IMR-90 (cell line): ENCODE results near the gene FRMD5. TPM values are rescaled to one million over a fixed set of nuclear protein-coding genes. Genes with fewer than 3 reads are reported as not detected.

Source experiments
- ATAC-seq: fragments of 200-7000 bp; cut with Tn5 transposase; 2 replicates; pipeline ENCODE4 v1.9.1; 2020; ENCODE audit warnings: low read depth, mild to moderate bottlenecking, moderate library complexity
- BruUV-seq: library from RNA; stranded (reverse); fragments of 400-500 nt; replicated peaks from 2 replicates; lab custom pipeline; 2021; lab: Mats Ljungman, UMichigan
- CTCF ChIA-PET: fragments of 300-600 bp; formaldehyde crosslinking; extraction: SDS; loops from one replicate; lab custom pipeline; 2021; ENCODE audit warnings: antibody characterized with exemption; lab: Yijun Ruan, JAX
- POLR2A ChIA-PET: fragments of 300-600 bp; sonication (Branson Sonifier 250); formaldehyde crosslinking; loops from one replicate; lab custom pipeline; 2022; ENCODE audit warnings: antibody characterized with exemption; ENCODE audit not compliant: unreplicated experiment; lab: Charles Lee
- DNase-seq: peaks from one replicate; pipeline ENCODE4 v3.0.0; 2013
- H2AFZ ChIP-seq: replicated peaks from 2 replicates; pipeline ENCODE3; 2013; ENCODE audit warnings: low read length, mild to moderate bottlenecking; ENCODE audit not compliant: poor library complexity
- H2AK5ac ChIP-seq: 2 replicates; pipeline ENCODE4 v1.6.1; 2013; ENCODE audit warnings: low read depth, low read length, inconsistent platforms
- H2AK9ac ChIP-seq: replicated peaks from 2 replicates; pipeline ENCODE3; 2013; ENCODE audit warnings: mild to moderate bottlenecking, low read depth, low read length, moderate library complexity; ENCODE audit not compliant: poor library complexity
- H2BK120ac ChIP-seq: 2 replicates; pipeline ENCODE4 v1.6.1; 2013; ENCODE audit warnings: low read depth, low read length, inconsistent platforms
- H2BK15ac ChIP-seq: 3 replicates; pipeline ENCODE4 v1.6.1; 2013; ENCODE audit warnings: low read depth, low read length, inconsistent platforms
- H2BK20ac ChIP-seq: 2 replicates; pipeline ENCODE4 v1.6.1; 2013; ENCODE audit warnings: low read depth, mild to moderate bottlenecking, inconsistent platforms, low read length, moderate library complexity
- H2BK5ac ChIP-seq: 2 replicates; pipeline ENCODE4 v1.6.1; 2013; ENCODE audit warnings: mild to moderate bottlenecking, low read depth, low read length, inconsistent platforms; ENCODE audit not compliant: poor library complexity, severe bottlenecking
- H3K14ac ChIP-seq: replicated peaks from 2 replicates; pipeline ENCODE4 v1.6.1; 2013; ENCODE audit warnings: low read depth, low read length, inconsistent platforms
- H3K18ac ChIP-seq: 2 replicates; pipeline ENCODE4 v1.6.1; 2013; ENCODE audit warnings: low read depth, low read length, control low read depth
- H3K23ac ChIP-seq: 2 replicates; pipeline ENCODE4 v1.6.1; 2013; ENCODE audit warnings: low read depth, low read length, inconsistent platforms
- H3K27ac ChIP-seq: 2 replicates; pipeline ENCODE4 v1.5.1; 2013; ENCODE audit warnings: mild to moderate bottlenecking, control low read depth, low read length; ENCODE audit not compliant: insufficient read depth
- H3K27me3 ChIP-seq: 2 replicates; pipeline ENCODE4 v1.6.1; 2013; ENCODE audit warnings: low read length; ENCODE audit not compliant: control insufficient read depth, insufficient read depth
- H3K36me3 ChIP-seq: 2 replicates; pipeline ENCODE4 v1.6.1; 2013; ENCODE audit warnings: low read length, mixed read lengths; ENCODE audit not compliant: control insufficient read depth, insufficient read depth
- H3K4ac ChIP-seq: 2 replicates; pipeline ENCODE4 v1.6.1; 2013; ENCODE audit warnings: low read depth, low read length, inconsistent platforms
- H3K4me1 ChIP-seq: 2 replicates; pipeline ENCODE4 v1.6.1; 2013; ENCODE audit warnings: low read length, mixed read lengths; ENCODE audit not compliant: control insufficient read depth, insufficient read depth
- H3K4me2 ChIP-seq: 2 replicates; pipeline ENCODE4 v1.6.1; 2013; ENCODE audit warnings: low read depth, mild to moderate bottlenecking, control low read depth, low read length, moderate library complexity
- H3K4me3 ChIP-seq: 2 replicates; pipeline ENCODE4 v1.5.1; 2013; ENCODE audit warnings: low read depth, mild to moderate bottlenecking, control low read depth, low read length, moderate library complexity; ENCODE audit not compliant: insufficient read depth
- H3K56ac ChIP-seq: 2 replicates; pipeline ENCODE4 v1.6.1; 2013; ENCODE audit warnings: low read length, inconsistent platforms; ENCODE audit not compliant: insufficient read depth; ENCODE audit errors: extremely low read depth
- H3K79me1 ChIP-seq, 2 experiments: 2 replicates each; pipeline ENCODE4 v1.6.1; 2013; ENCODE audit warnings: low read length in 2 of 2, inconsistent platforms in 1 of 2, low read depth in 1 of 2
- H3K9ac ChIP-seq: 2 replicates; pipeline ENCODE4 v1.6.1; 2013; ENCODE audit warnings: low read depth, low read length, control low read depth
- H3K9me1 ChIP-seq: 2 replicates; pipeline ENCODE4 v1.6.1; 2013; ENCODE audit warnings: low read length, inconsistent platforms; ENCODE audit not compliant: insufficient read depth
- H3K9me3 ChIP-seq: 2 replicates; pipeline ENCODE4 v1.6.1; 2013; ENCODE audit warnings: low read length; ENCODE audit not compliant: control insufficient read depth, insufficient read depth
- H4K20me1 ChIP-seq: 2 replicates; pipeline ENCODE4 v1.6.1; 2013; ENCODE audit warnings: low read length, inconsistent platforms; ENCODE audit not compliant: insufficient read depth
- H4K5ac ChIP-seq: 2 replicates; pipeline ENCODE4 v1.6.1; 2013; ENCODE audit warnings: mild to moderate bottlenecking, low read depth, low read length, control low read depth
- H4K8ac ChIP-seq, 2 experiments: 2 replicates each; pipeline ENCODE4 v1.6.1; 2013; ENCODE audit warnings: low read depth in 2 of 2, low read length in 2 of 2, control low read depth in 1 of 2, inconsistent platforms in 1 of 2
- H4K91ac ChIP-seq: 2 replicates; pipeline ENCODE4 v1.6.1; 2013; ENCODE audit warnings: low read depth, low read length, inconsistent platforms; ENCODE audit not compliant: insufficient read depth
- CHD1 ChIP-seq: IDR thresholded peaks from 2 replicates; pipeline ENCODE4 v1.6.1; 2012; ENCODE audit warnings: low read depth, low read length, improper control_type of control experiment
- FOS ChIP-seq: fragments of 150-350 bp; IDR thresholded peaks from 2 replicates; pipeline ENCODE4 v1.6.1; 2016; ENCODE audit warnings: low read depth, low read length
- dilution Hi-C: fragments of 300-500 bp; cut with HindIII; formaldehyde crosslinking; loops from one replicate; pipeline ENCODE4 v1.14.3; 2018; ENCODE audit warnings: low sequenced_read_pairs; ENCODE audit not compliant: unreplicated experiment
- in situ Hi-C: fragments of 300-500 bp; cut with MboI; formaldehyde crosslinking; loops from 3 replicates; pipeline ENCODE4 v1.14.3; 2019; ENCODE audit warnings: low sequenced_read_pairs, inconsistent platforms, mixed read lengths
- intact Hi-C: fragments of 100-400 bp; cut with micrococcal nuclease; formaldehyde crosslinking; loops from 2 replicates; pipeline ENCODE4 v1.10.0; 2022
- polyA plus RNA-seq, 3 experiments: library from polyadenylated mRNA; depleted of rRNA; stranded (reverse); fragments of >200 nt; gene quantifications; 2 replicates each; pipeline ENCODE4 v1.2.3, GENCODE V29; 2012; ENCODE audit warnings: low replicate concordance in 1 of 3
- total RNA-seq: library from RNA; depleted of rRNA; stranded (reverse); fragments of >200 nt; gene quantifications from 2 replicates; pipeline ENCODE4 v1.2.3, GENCODE V29; 2012

FRMD5 gene
- total and polyA plus RNA-seq, 2 of the 4 experiments (the other 2 are of a cell fraction), result 4.1 to 5.4 TPM

- dilution Hi-C loops (no loop called here), intact Hi-C loops (no loop called here), in situ Hi-C loops (no loop called here)
- Histone ChIP-seq H3K4me3 (no peak overlapping the region), H3K9ac (no peak overlapping the region), H3K9me1 (peaks cover 4% of the 10 kb centered on the region; the same call in 1 of the 2 replicates), H3K14ac (peak overlapping the region; percentile 62), H2BK5ac (no peak overlapping the region), H4K8ac (peak overlapping the region; percentile 10 to 42; a peak in 1 of 4 replicates), H3K56ac (no peak overlapping the region), H2AK9ac (no peak overlapping the region), H3K9me3 (no peaks in the 10 kb centered on the region), H3K18ac (no peak overlapping the region), H2AK5ac (peak overlapping the region; percentile 86), H4K5ac (no peak overlapping the region), H3K36me3 (no peaks in the 10 kb centered on the region), H3K79me1 (peaks cover 0 to 9% of the 10 kb centered on the region in 2 experiments; a peak in 2 of 4 replicates), H3K4me2 (no peak overlapping the region), H4K91ac (no peak overlapping the region), H2AFZ (no peak overlapping the region), H2BK20ac (peak overlapping the region; percentile 83), H2BK15ac (peak overlapping the region; percentile 53; the same call in 2 of the 3 replicates), H2BK120ac (peak overlapping the region; percentile 56; the same call in 1 of the 2 replicates), H3K4ac (peak overlapping the region; percentile 48; the same call in 1 of the 2 replicates), H3K27me3 (no peaks in the 10 kb centered on the region), H4K20me1 (no peaks in the 10 kb centered on the region), H3K4me1 (peaks cover 2% of the 10 kb centered on the region; the same call in 1 of the 2 replicates), H3K23ac (peak overlapping the region; percentile 67; the same call in 1 of the 2 replicates), H3K27ac (no peak overlapping the region)
- no peak for ATAC-seq
- BruUV-seq, result no TSS peak
- ChIA-PET CTCF (no interaction called here), POLR2A (no interaction called here)
- no peak for TF ChIP-seq FOS
- TF ChIP-seq CHD1, result no peak
- no peak for DNase-seq
These were observed 35.6 kb downstream of the FRMD5 start for GRCh38 chr15:44159492-44159891.
